SK-N-MC (cell line): Measurements from ENCODE around the gene KRT20.

ENCODE experiments used
- DNase-seq: peaks from one replicate; pipeline ENCODE4 v3.0.0-alpha.2; 2011; ENCODE audit warnings: low read depth, low spot score
- H3K27ac ChIP-seq: fragments of 200-600 bp; sonication (generic); 2 replicates; pipeline ENCODE4 v1.5.1; 2016; ENCODE audit warnings: mixed run types
- H3K36me3 ChIP-seq: fragments of 200-600 bp; sonication (generic); 2 replicates; pipeline ENCODE4 v1.6.1; 2017; ENCODE audit warnings: antibody characterized with exemption, low read length, mixed read lengths; ENCODE audit not compliant: insufficient read depth
- H3K4me3 ChIP-seq: fragments of 200-600 bp; sonication (generic); 2 replicates; pipeline ENCODE4 v1.5.1; 2016
- H3K9ac ChIP-seq: fragments of 200-600 bp; sonication (generic); 2 replicates; pipeline ENCODE4 v1.8.0; 2017; ENCODE audit warnings: mixed run types, mixed read lengths; ENCODE audit not compliant: insufficient read length
- H3K9me3 ChIP-seq: fragments of 200-600 bp; sonication (generic); 2 replicates; pipeline ENCODE4 v1.6.1; 2017; ENCODE audit warnings: low read depth, mild to moderate bottlenecking, antibody characterized with exemption, low read length, moderate library complexity, mixed read lengths
- EZH2 ChIP-seq: fragments of 200-600 bp; sonication (generic); IDR thresholded peaks from one replicate; pipeline ENCODE4 v1.6.1; 2017; ENCODE audit warnings: antibody characterized with exemption
- FOXP2 ChIP-seq: optimal IDR thresholded peaks from 2 replicates; pipeline ENCODE3; 2011; ENCODE audit warnings: mild to moderate bottlenecking, moderate library complexity; ENCODE audit not compliant: insufficient read depth; ENCODE audit errors: extremely low read length, control extremely low read depth
- POLR2AphosphoS5 ChIP-seq: IDR thresholded peaks from 2 replicates; pipeline ENCODE4 v1.6.1; 2012; ENCODE audit warnings: mild to moderate bottlenecking, low read depth, low read length, borderline replicate concordance

Gene KRT20

GRCh38 chr17:40903129-40903847 lies 18.2 kb upstream of the KRT20 start:
- Histone ChIP-seq H3K4me3 (no peak overlapping the region), H3K9ac (no peak overlapping the region), H3K27ac (no peak overlapping the region), H3K9me3 (no peaks in the 10 kb centered on the region), H3K36me3 (no peaks in the 10 kb centered on the region)
- TF ChIP-seq EZH2 = no peak
- no peak for TF ChIP-seq POLR2AphosphoS5
- TF ChIP-seq FOXP2 = no peak
- DNase-seq = no peak

- H3K36me3 ChIP-seq = no peaks in the 10 kb centered on the region
- no peak overlapping the region for H3K9ac ChIP-seq
- no peak overlapping the region for H3K4me3 ChIP-seq
- H3K27ac ChIP-seq = no peak overlapping the region
- no peaks in the 10 kb centered on the region for H3K9me3 ChIP-seq
- TF ChIP-seq EZH2 = no peak
- TF ChIP-seq POLR2AphosphoS5 = no peak
- TF ChIP-seq FOXP2 = no peak
- no peak for DNase-seq
These were observed 17.5 kb upstream of the KRT20 start for GRCh38 chr17:40902498-40902897.

GRCh38 chr17:40901981-40902474 lies 17.0 kb upstream of the KRT20 start:
- no peak overlapping the region for H3K27ac ChIP-seq
- no peaks in the 10 kb centered on the region for H3K36me3 ChIP-seq
- TF ChIP-seq POLR2AphosphoS5 (no peak), EZH2 (no peak)
- DNase-seq = no peak
- no peak overlapping the region for H3K9ac ChIP-seq
- H3K4me3 ChIP-seq = no peak overlapping the region
- H3K9me3 ChIP-seq = no peaks in the 10 kb centered on the region

- no peak for TF ChIP-seq POLR2AphosphoS5
- DNase-seq = no peak
- no peak overlapping the region for H3K27ac ChIP-seq
- no peak overlapping the region for H3K9ac ChIP-seq
- H3K36me3 ChIP-seq = no peaks in the 10 kb centered on the region
- H3K4me3 ChIP-seq = no peak overlapping the region
- no peaks in the 10 kb centered on the region for H3K9me3 ChIP-seq
These were observed 15.8 kb upstream of the KRT20 start for GRCh38 chr17:40900809-40901356.

- no peaks in the 10 kb centered on the region for H3K36me3 ChIP-seq
- H3K9ac ChIP-seq = no peak overlapping the region
- H3K4me3 ChIP-seq = no peak overlapping the region
- no peak for DNase-seq
- TF ChIP-seq POLR2AphosphoS5 = no peak
- TF ChIP-seq EZH2 = no peak
- no peak for TF ChIP-seq FOXP2
- no peaks in the 10 kb centered on the region for H3K9me3 ChIP-seq
- H3K27ac ChIP-seq = no peak overlapping the region
These were observed 11.9 kb upstream of the KRT20 start for GRCh38 chr17:40896916-40897455.

DNA sequence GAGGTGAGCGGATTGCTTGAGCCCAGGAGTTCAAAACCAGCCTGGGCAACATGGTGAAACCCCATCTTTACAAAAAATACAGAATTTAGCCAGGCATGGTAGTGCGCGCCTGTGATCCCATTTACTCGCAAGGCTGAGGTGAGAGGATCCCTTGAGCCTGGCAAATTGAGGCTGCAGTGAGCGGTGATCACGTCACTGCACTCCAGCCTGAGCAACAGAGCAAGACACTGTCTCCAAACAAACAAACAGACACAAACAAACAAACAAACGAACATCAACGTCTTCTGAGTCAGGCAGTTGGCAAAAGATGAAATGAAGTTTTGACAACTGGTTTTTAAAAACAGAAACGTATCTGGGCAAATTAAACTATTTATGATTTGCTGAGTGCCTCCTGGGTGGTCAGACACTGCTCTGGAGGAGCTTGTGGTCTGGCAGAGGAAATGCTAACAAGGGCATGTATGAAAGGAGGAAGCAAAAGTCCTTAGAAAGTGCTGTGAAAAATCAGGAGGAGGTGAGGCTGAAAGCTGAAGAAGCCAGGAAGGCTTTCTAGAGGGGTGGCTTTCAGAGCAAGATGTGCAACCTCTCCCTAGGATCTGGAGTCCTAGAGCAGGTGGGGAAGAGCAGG lies 10.2 kb upstream of the KRT20 start:
- Histone ChIP-seq H3K27ac (no peak overlapping the region), H3K4me3 (no peak overlapping the region), H3K9me3 (no peaks in the 10 kb centered on the region), H3K36me3 (no peaks in the 10 kb centered on the region), H3K9ac (no peak overlapping the region)
- no peak for DNase-seq
- TF ChIP-seq POLR2AphosphoS5 (no peak), FOXP2 (no peak), EZH2 (no peak)

GRCh38 chr17:40888196-40888720 lies 3.2 kb upstream of the KRT20 start:
- TF ChIP-seq EZH2 (no peak), FOXP2 (no peak), POLR2AphosphoS5 (no peak)

DNA sequence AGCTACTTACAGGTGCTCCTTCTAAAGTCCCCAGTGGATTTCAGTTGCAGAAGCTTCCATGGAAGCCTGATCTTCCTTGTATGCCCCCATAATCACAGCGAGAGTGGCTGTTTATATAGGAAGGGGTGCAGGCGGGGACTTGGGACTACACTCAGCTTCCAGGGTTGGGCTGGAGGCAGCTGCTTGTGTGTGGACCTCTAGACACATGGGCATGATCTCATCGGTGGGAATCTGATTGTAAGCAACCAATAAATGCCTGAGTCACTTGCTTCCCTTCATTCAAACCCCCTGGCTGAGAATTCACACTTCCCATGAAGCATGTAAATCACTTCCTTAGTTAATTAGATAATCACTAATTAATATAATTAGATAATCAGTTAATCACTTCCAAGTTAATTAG lies 1.0 kb upstream of the KRT20 start:
- no peaks in the 10 kb centered on the region for H3K9me3 ChIP-seq
- no peak overlapping the region for H3K9ac ChIP-seq
- H3K36me3 ChIP-seq = no peaks in the 10 kb centered on the region
- H3K4me3 ChIP-seq = no peak overlapping the region
- no peak for TF ChIP-seq FOXP2
- TF ChIP-seq POLR2AphosphoS5 = no peak
- TF ChIP-seq EZH2 = no peak
- no peak overlapping the region for H3K27ac ChIP-seq
- no peak for DNase-seq

More at GRCh38 chr17:40888196-40888720, 3.2 kb upstream of the KRT20 start:
- H3K4me3 ChIP-seq = no peak overlapping the region
- H3K9me3 ChIP-seq = no peaks in the 10 kb centered on the region
- no peak for DNase-seq
- no peak overlapping the region for H3K27ac ChIP-seq
- H3K36me3 ChIP-seq = no peaks in the 10 kb centered on the region
- no peak overlapping the region for H3K9ac ChIP-seq
